Breast epithelium (tissue), 3 donors: ENCODE data around the gene ZNF688.

ENCODE experiments used
- CTCF ChIP-seq, 3 donors: fragments of 450-650 bp; IDR thresholded peaks; one replicate each; pipeline ENCODE4 v1.5.1; 2016 to 2017; ENCODE audit warnings: antibody characterized with exemption in 3 of 3, mild to moderate bottlenecking in 3 of 3, moderate library complexity in 3 of 3
- POLR2A ChIP-seq: fragments of 450-650 bp; IDR thresholded peaks from one replicate; pipeline ENCODE4 v1.6.1; 2016; ENCODE audit warnings: antibody characterized with exemption, mild to moderate bottlenecking, moderate library complexity

- TF ChIP-seq CTCF (IDR thresholded peaks at IDR 0.05) = no peak
- TF ChIP-seq POLR2A = no peak
Measured at GRCh38 chr16:30581457-30581856, 9.9 kb upstream of the ZNF688 start.
